ENCODE measurements around the gene TEX52. TPM values are rescaled to one million over a fixed set of nuclear protein-coding genes. Genes with fewer than 3 reads are reported as not detected.
"Not testable (repeated sequence)": the region's sequence is repeated elsewhere in the genome, so short reads cannot be mapped to it uniquely, and the experiment has no call there.

TEX52 gene
- total RNA-seq, 2 experiments from 2014 or later: 0.29 to 0.40 TPM

- ATAC-seq (no peak), DNase-seq (no peak)
- ChIA-PET POLR2A (interaction anchor here (1.1 to 2.1 kb wide), 2 partner anchors 12 to 13 kb away, joined by 4 to 21 read pairs; partner anchors contain the start of genes FOXM1 and RHNO1), CTCF (interaction anchor here (1.2 to 1.4 kb wide), 2 partner anchors 11 to 36 kb away, joined by 3 to 6 read pairs; no protein-coding TSS in a partner anchor)
- H3K27me3 Mint-ChIP-seq (ENCODE audit: low read depth): no peaks in the 10 kb centered on the region
- H3K27ac Mint-ChIP-seq: peak overlapping the region; percentile 92
- H3K36me3 Mint-ChIP-seq (ENCODE audit: low read depth): peaks cover 38% of the 10 kb centered on the region
- H3K4me1 Mint-ChIP-seq (ENCODE audit: low read depth): peaks cover 51% of the 10 kb centered on the region
- peak overlapping the region; percentile 93 for H3K4me3 Mint-ChIP-seq
- no peaks in the 10 kb centered on the region for H3K9me3 Mint-ChIP-seq (ENCODE audit: insufficient read depth)
Observed at GRCh38 chr12:2890001-2890387, 33.2 kb upstream of the TEX52 start.

GRCh38 chr12:2886768-2887450, 30.1 kb upstream of the TEX52 start:
- CTCF ChIA-PET: interaction anchor here (0.8 to 2.2 kb wide), 4 partner anchors 9 to 147 kb away, joined by 3 to 16 read pairs (median 6); no protein-coding TSS in a partner anchor
- no peak for DNase-seq
- Mint-ChIP-seq H3K36me3 (ENCODE audit: low read depth) (peaks cover 44% of the 10 kb centered on the region), H3K9me3 (ENCODE audit: insufficient read depth) (no peaks in the 10 kb centered on the region), H3K27ac (no peak overlapping the region), H3K4me3 (no peak overlapping the region), H3K27me3 (ENCODE audit: low read depth) (no peaks in the 10 kb centered on the region), H3K4me1 (ENCODE audit: low read depth) (peaks cover 59% of the 10 kb centered on the region)
- POLR2A ChIA-PET: interaction anchor here (1.0 to 1.6 kb wide), 3 partner anchors 8 to 11 kb away, joined by 4 to 6 read pairs (median 4); partner anchors contain the start of genes FOXM1 and RHNO1
- no peak for ATAC-seq

GRCh38 chr12:2884810-2885209, 28.0 kb upstream of the TEX52 start:
- ChIA-PET POLR2A (interaction anchor here (1.0 kb wide), 1 partner anchor 8 kb away, joined by 7 read pairs; the partner anchor contains the start of genes FOXM1 and RHNO1), CTCF (interaction anchor here (0.7 to 2.2 kb wide), 13 partner anchors 8 to 194 kb away, joined by 3 to 16 read pairs (median 4); partner anchors contain the start of genes FOXM1 and RHNO1)
- no peaks in the 10 kb centered on the region for H3K27me3 Mint-ChIP-seq (ENCODE audit: low read depth)
- H3K9me3 Mint-ChIP-seq (ENCODE audit: insufficient read depth): no peaks in the 10 kb centered on the region
- ATAC-seq (no peak), DNase-seq (no peak)
- H3K4me3 Mint-ChIP-seq: no peak overlapping the region
- peak overlapping the region; percentile 74 for H3K27ac Mint-ChIP-seq
- H3K4me1 Mint-ChIP-seq (ENCODE audit: low read depth): peaks cover 54% of the 10 kb centered on the region
- peaks cover 50% of the 10 kb centered on the region for H3K36me3 Mint-ChIP-seq (ENCODE audit: low read depth)

GRCh38 chr12:2879853-2880252, 23.0 kb upstream of the TEX52 start:
- CTCF ChIA-PET: interaction anchor here (0.8 to 1.3 kb wide), 3 partner anchors 11 to 193 kb away, joined by 3 read pairs; partner anchors contain the start of gene TULP3

GRCh38 chr12:2877953-2878732, 21.3 kb upstream of the TEX52 start:
- H3K27me3 Mint-ChIP-seq (ENCODE audit: low read depth): no peaks in the 10 kb centered on the region
- H3K36me3 Mint-ChIP-seq (ENCODE audit: low read depth): peaks cover 50% of the 10 kb centered on the region
- H3K4me1 Mint-ChIP-seq (ENCODE audit: low read depth): peaks cover 49% of the 10 kb centered on the region
- CTCF ChIA-PET: interaction anchor here (1.2 to 1.7 kb wide), 3 partner anchors 10 to 32 kb away, joined by 4 to 5 read pairs (median 5); no protein-coding TSS in a partner anchor
- ATAC-seq (no peak), DNase-seq (peak; percentile 29)
- peak overlapping the region; percentile 85 for H3K4me3 Mint-ChIP-seq
- POLR2A ChIA-PET: interaction anchor here (0.5 to 1.6 kb wide), 9 partner anchors 10 to 83 kb away, joined by 3 to 21 read pairs (median 4); partner anchors contain the start of genes FKBP4 and TULP3
- H3K27ac Mint-ChIP-seq: peak overlapping the region; percentile 97
- no peaks in the 10 kb centered on the region for H3K9me3 Mint-ChIP-seq (ENCODE audit: insufficient read depth)

More at GRCh38 chr12:2879853-2880252, 23.0 kb upstream of the TEX52 start:
- POLR2A ChIA-PET: no interaction called here
- Mint-ChIP-seq H3K4me3 (peak overlapping the region; percentile 85), H3K27ac (peak overlapping the region; percentile 83), H3K9me3 (ENCODE audit: insufficient read depth) (no peaks in the 10 kb centered on the region), H3K36me3 (ENCODE audit: low read depth) (peaks cover 48% of the 10 kb centered on the region), H3K4me1 (ENCODE audit: low read depth) (peaks cover 50% of the 10 kb centered on the region), H3K27me3 (ENCODE audit: low read depth) (no peaks in the 10 kb centered on the region)
- no peak for DNase-seq
- ATAC-seq: no peak

- POLR2A ChIA-PET: interaction anchor here (0.6 to 1.6 kb wide), 21 partner anchors 8 to 874 kb away, joined by 3 to 21 read pairs (median 4); partner anchors contain the start of genes FKBP4, NRIP2, TEX52 and TULP3
- DNase-seq (peak; percentile 92), ATAC-seq (peak; percentile 83)
- no peaks in the 10 kb centered on the region for H3K9me3 Mint-ChIP-seq (ENCODE audit: insufficient read depth)
- H3K4me3 Mint-ChIP-seq: peak within 1 kb of the TSS; percentile 86
- peak within 1 kb of the TSS; percentile 97 for H3K27ac Mint-ChIP-seq
- H3K27me3 Mint-ChIP-seq (ENCODE audit: low read depth): no peaks in the 10 kb centered on the region
- CTCF ChIA-PET: interaction anchor here (0.6 to 1.7 kb wide), 7 partner anchors 8 to 32 kb away, joined by 4 to 8 read pairs (median 5); no protein-coding TSS in a partner anchor
- peaks cover 54% of the 10 kb centered on the region for H3K36me3 Mint-ChIP-seq (ENCODE audit: low read depth)
- H3K4me1 Mint-ChIP-seq (ENCODE audit: low read depth): peaks cover 44% of the 10 kb centered on the region
Observed at GRCh38 chr12:2877047-2877952, 20.5 kb upstream of the TEX52 start, which contains the start of the genes FOXM1 and RHNO1. TSS of gene FOXM1 (minus strand) at chr12:2877174. CDS start at chr12:2874478, 2,696 bp downstream. TSS of gene RHNO1 (plus strand) at chr12:2877223. CDS start at chr12:2885367, 8,144 bp downstream.

GRCh38 chr12:2876431-2877046, 19.7 kb upstream of the TEX52 start:
- H3K9me3 Mint-ChIP-seq (ENCODE audit: insufficient read depth): no peaks in the 10 kb centered on the region
- H3K27me3 Mint-ChIP-seq (ENCODE audit: low read depth): no peaks in the 10 kb centered on the region
- H3K27ac Mint-ChIP-seq: peak overlapping the region; percentile 94
- peaks cover 40% of the 10 kb centered on the region for H3K4me1 Mint-ChIP-seq (ENCODE audit: low read depth)
- DNase-seq (peak; percentile 48), ATAC-seq (peak; percentile 73)
- peak overlapping the region; percentile 86 for H3K4me3 Mint-ChIP-seq
- POLR2A ChIA-PET: interaction anchor here (0.5 to 1.6 kb wide), 21 partner anchors 9 to 1396 kb away, joined by 3 to 21 read pairs (median 3); partner anchors contain the start of genes FKBP4, NRIP2, TEX52 and TULP3
- CTCF ChIA-PET: interaction anchor here (0.6 to 1.1 kb wide), 4 partner anchors 9 to 28 kb away, joined by 4 to 8 read pairs (median 4); no protein-coding TSS in a partner anchor
- H3K36me3 Mint-ChIP-seq (ENCODE audit: low read depth): peaks cover 58% of the 10 kb centered on the region

- H3K4me3 Mint-ChIP-seq; H3K9me3 Mint-ChIP-seq (ENCODE audit: insufficient read depth); POLR2A ChIA-PET; H3K4me1 Mint-ChIP-seq (ENCODE audit: low read depth); DNase-seq; ATAC-seq; H3K27me3 Mint-ChIP-seq (ENCODE audit: low read depth); H3K27ac Mint-ChIP-seq: not testable (repeated sequence)
- peaks cover 65% of the 10 kb centered on the region for H3K36me3 Mint-ChIP-seq (ENCODE audit: low read depth)
- CTCF ChIA-PET: interaction anchor here (1.1 kb wide), 2 partner anchors 15 to 16 kb away, joined by 4 read pairs; no protein-coding TSS in a partner anchor
Observed at GRCh38 chr12:2868986-2869632, 12.3 kb upstream of the TEX52 start.

- ChIA-PET POLR2A (no interaction called here), CTCF (interaction anchor here (0.9 kb wide), 1 partner anchor 11 kb away, joined by 3 read pairs; no protein-coding TSS in a partner anchor)
- no peak overlapping the region for H3K4me3 Mint-ChIP-seq
- H3K27ac Mint-ChIP-seq: no peak overlapping the region
- no peak for ATAC-seq
- peaks cover 7% of the 10 kb centered on the region for H3K4me1 Mint-ChIP-seq (ENCODE audit: low read depth)
- H3K36me3 Mint-ChIP-seq (ENCODE audit: low read depth): peaks cover 77% of the 10 kb centered on the region
- H3K27me3 Mint-ChIP-seq (ENCODE audit: low read depth): no peaks in the 10 kb centered on the region
- H3K9me3 Mint-ChIP-seq (ENCODE audit: insufficient read depth): no peaks in the 10 kb centered on the region
- DNase-seq: no peak
Observed at GRCh38 chr12:2864198-2864597, 7.4 kb upstream of the TEX52 start.

GRCh38 chr12:2863402-2863801, 6.6 kb upstream of the TEX52 start:
- H3K36me3 Mint-ChIP-seq (ENCODE audit: low read depth): peaks cover 75% of the 10 kb centered on the region
- POLR2A ChIA-PET; H3K9me3 Mint-ChIP-seq (ENCODE audit: insufficient read depth); H3K27ac Mint-ChIP-seq; H3K4me3 Mint-ChIP-seq; CTCF ChIA-PET; ATAC-seq; DNase-seq; H3K4me1 Mint-ChIP-seq (ENCODE audit: low read depth); H3K27me3 Mint-ChIP-seq (ENCODE audit: low read depth): not testable (repeated sequence)
